OCI-M1 (cell line): Measurements from ENCODE around the gene CYLD.

Experiments used
- DNase-seq: peaks from one replicate; lab custom pipeline; 2025; lab: John Stamatoyannopoulos, UW

The CYLD gene

DNA sequence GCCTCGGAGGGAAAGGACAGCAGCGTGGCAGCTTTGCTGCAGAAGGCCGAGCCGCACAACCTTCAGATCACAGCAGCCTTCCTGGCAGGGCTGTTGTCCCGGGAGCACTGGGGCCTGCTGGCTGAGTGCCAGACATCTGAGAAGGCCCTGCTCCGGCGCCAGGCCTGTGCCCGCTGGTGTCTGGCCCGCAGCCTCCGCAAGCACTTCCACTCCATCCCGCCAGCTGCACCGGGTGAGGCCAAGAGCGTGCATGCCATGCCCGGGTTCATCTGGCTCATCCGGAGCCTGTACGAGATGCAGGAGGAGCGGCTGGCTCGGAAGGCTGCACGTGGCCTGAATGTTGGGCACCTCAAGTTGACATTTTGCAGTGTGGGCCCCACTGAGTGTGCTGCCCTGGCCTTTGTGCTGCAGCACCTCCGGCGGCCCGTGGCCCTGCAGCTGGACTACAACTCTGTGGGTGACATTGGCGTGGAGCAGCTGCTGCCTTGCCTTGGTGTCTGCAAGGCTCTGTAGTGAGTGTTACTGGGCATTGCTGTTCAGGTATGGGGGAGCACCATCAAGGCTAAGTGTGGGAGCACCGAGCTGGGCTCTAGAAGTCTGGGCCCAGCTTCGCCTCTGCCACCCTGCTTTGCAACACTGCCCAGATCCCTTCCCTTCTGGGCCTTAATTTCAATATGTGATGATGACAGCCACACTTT, 29.9 kb upstream of the CYLD start:
- DNase-seq, result no peak

DNA sequence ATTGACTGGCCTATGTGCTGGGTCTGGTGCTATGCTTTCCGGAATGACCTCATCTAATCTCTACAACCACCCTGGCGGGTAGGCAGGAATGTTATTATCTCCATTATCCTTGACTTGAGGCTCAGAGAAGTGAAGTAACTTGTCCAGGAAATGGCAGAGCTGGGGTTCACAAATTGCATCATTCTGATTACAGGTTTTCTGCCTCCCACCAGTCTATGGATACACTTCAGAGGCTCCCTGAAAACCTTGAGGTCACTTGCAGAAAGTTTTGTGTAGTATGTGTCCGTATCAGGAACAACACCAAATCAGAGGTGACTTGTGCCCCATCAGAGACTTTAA, 29.4 kb upstream of the CYLD start:
- DNase-seq, result no peak

DNA sequence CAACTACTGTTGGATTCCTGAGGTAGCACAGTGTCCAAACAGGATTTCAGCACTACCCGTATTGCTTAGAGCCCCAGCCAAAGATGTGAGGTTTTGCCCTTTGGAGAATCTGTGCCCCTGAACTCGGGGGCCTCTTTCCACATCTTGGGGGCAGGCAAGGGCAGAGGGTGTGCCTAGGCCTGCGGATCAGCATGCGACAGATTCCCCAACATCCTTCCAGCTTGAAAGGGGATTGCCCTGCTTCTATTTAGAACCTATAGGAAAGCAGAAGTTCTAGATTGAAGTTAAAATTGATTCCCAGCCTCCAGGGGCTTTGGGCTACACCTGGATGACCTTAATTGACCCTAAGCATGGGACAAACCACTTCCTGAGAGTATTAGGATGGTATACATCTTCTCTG, 28.9 kb upstream of the CYLD start:
- no peak for DNase-seq

DNA sequence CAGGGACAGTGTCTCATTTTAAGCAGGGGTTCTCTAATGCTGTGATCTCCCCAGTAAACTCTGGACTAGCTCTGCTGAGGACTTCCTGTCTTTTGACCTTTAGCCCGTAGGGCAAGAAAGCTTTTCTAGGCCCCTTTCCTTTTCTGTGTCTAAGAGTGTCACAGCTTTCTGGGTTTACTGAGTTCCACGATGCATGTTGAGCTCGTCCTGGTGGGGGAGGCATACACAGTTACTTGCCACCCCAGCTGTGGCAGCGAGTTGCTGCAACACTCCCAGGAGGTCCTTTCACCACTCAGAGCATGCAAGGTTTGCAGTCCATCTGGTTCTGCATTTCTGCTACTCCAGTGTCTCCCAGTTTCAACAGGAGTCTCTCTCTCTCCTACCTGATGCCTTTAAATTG, 24.8 kb upstream of the CYLD start:
- DNase-seq, result no peak

DNA sequence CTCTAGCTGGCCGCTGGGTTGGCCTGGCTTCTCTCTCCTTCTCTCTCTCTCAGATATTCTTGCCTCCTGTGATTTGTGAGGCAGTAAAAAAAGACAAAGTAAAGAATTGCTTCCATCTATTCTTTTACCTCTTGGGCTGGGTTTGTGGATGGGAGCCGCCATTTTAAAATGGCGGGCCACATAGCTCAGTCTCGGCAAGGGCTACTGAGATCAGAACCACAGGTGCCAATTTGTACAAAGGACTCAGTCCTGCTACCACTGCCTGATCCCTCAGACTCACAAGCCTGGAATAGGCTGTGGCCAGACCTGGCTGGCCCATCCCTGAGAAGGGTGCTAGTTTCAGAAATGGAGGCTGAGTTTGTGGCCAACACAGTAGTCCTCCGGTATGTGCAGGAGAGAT, 24.4 kb upstream of the CYLD start:
- no peak for DNase-seq

DNA sequence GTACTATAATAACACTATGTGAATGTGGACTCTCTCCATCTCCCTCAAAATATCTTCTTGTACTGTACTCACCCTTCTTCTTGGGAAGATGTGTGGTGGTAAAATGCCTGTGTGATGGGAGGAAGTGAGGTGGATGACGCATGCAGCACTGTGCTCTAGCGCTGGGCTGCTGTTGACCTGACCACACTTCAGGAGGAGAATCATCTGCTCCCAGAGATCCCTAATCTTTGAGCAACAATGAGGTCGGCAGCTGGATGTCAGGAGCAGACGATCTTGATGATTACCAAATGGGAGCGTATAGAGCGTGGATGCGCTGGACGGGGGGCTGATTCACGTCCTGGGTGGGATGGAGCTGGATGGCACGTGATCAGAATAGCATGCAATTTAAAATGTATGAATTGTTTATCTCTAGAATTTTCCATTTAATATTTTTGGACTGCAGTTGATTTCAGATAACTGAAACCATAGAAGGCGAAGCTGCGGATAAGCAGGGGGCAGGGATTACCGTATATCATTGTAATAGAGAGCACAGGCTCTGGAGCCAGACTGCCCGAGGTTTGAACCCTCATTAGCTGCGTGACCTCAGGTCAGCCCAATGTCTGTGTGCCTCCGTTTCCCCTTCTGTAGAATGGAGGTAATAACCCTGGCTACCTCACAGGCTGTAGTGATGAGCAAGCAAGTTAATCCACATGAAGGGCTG, 23.7 kb upstream of the CYLD start:
- DNase-seq, result no peak

DNA sequence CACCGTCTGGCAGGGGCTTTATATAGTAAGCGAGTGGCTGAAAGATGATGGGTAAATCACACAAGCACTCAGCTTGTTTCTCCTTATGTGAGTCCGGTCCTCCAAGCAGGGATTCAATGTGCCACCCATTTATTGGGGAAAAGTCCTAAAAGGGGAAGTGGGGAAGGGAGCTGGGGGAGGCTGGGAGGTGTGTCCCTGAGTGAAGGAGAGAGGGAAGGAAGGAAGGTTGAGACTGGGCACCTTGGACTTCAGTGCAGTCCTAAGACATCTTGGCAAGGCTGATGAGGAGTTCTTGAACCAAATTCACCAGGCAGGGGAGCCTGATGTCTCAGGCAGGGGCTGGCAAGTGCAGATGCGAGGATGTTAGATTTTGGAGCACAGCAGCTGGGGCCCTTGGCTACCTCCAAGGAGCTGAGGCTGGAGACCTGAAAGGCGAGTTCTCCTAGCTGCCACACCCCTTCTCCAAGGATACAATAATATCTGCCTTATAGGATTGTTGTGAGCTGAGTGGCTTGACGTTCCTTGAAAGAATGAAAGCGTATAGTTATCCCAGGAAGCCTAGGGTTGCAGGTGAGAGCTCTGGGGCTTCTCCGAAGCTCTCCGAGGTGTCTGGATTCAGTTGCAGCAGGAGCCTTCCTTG, 23.0 kb upstream of the CYLD start:
- no peak for DNase-seq

DNA sequence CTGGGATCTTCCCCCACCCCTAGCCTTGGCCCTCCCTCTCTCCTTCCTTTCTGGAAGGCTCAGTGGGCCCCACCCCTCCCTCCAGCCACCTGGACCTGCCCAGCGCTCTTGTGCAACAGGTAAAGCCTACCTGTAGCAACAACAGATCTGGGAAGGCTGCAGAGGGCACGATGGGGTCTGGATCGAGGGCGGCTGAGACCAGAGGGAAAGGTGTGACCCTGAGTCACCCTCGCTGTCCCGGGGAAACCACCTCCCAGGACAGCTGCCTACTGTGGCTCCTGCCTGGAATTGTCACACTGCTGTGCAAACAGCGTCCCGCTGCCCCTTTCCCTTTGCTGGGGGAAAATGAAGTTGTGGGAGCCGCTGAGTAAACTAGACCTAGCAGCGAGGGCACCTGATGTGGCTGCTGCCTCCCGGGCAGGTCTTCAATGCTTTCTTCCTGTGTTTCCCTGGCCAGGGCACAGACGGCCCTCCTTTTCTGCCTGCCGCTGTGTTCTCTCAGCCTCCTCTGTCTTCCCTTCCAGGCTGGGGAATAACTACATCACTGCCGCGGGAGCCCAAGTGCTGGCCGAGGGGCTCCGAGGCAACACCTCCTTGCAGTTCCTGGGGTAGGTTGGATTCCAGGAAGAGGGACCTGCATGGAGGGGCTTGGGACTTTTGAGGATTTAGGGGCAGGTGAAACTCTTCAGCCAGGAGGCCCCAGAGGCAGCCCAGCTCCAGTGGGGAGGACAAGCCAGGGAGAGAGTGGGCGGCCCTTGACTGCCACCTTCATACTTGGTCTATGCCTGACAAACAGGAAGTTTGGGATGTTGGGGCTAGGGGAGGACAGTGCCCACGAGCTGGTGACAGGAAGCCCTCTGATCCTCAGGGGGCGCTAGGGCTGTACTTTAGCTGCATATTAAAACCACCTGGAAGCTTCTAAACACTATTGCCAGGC, 22.2 kb upstream of the CYLD start:
- DNase-seq, result no peak

DNA sequence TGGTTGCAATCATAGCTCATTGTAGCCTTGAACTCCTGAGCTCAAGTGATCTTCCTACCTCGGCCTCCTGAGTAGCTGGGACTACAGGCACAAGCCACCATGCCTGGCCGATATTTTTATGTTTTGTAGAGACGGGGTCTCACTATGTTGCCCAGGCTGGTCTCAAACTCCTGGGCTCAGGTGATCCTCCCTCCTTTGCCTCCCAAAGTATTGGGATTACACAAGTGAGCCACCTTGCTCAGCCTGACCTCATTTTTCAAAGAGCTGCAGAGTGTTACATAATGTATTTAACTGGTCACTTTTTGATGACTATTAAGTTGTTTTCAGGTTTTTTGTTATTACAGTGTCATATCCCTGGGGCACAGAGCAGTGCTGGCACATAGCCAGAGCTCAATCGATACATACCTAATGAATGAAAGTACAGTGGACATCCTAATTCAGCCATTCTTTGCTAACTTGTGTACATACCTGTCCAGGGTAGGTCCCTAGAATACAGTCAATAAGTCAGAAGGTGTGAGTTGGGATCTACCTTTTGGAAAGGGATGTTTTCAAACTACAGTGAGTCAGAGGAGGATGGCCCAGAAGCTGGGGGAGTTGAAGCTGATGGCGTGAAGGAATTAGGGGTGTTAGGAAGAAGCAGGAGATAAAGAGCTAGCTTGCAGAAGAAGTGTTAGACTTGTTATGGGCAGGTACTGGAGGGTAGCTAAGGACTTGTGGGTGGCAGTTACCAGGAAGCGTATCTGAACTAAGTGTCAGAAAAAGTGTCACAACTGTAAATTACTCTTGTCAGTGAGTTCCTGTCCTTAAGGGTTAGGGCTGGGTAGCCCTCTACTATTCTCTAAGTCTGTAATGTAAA, 20.1 kb upstream of the CYLD start:
- no peak for DNase-seq

DNA sequence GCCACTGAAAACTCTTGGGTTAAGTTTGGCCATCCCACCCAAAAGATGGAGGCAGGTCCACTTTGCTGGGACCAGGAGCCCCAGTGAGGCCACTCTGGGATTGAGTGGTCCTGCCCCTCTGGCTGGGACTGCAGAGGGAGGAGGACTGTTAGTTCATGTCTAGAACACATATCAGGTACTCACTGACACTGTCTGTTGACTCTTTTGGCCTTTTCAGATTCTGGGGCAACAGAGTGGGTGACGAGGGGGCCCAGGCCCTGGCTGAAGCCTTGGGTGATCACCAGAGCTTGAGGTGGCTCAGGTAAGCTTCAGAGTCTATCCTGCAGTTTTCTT, 19.5 kb upstream of the CYLD start:
- DNase-seq, result no peak

DNA sequence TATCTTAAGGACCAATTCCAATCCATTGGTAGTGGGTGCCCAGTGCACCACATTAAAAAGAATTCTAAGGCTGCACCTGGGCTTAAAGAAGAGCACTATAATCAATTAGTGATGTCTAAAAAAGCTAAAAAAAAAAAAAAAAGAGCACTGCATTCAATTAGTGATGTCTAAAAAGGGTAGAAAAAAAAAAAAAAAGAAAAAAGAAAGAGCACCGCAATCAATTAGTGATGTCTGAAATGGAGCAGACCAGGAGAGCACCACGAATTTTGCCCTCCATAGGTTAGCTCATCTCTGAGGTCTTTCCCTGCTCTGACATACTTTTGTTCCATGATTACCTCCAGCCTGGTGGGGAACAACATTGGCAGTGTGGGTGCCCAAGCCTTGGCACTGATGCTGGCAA, 18.9 kb upstream of the CYLD start:
- DNase-seq, result no peak

DNA sequence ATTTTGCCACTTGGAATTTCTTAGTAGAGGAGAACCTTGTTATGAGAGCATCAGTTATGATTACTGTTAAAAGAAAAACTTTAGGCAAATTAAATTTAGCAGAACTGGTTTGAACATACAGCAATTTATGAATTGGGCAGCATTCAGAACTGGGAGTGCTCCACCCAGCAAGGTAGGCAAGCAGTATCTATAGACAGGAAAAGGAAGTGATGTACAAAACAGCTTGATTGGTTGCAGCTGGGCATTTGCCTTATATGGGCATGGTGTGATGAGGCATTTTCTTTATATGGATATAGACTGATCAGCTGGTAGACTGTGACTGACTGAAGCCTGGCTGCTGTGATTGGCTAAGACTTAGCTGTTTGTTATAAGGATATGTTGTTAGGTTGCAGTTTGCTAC, 17.6 kb upstream of the CYLD start:
- peak; percentile 9 for DNase-seq

DNA sequence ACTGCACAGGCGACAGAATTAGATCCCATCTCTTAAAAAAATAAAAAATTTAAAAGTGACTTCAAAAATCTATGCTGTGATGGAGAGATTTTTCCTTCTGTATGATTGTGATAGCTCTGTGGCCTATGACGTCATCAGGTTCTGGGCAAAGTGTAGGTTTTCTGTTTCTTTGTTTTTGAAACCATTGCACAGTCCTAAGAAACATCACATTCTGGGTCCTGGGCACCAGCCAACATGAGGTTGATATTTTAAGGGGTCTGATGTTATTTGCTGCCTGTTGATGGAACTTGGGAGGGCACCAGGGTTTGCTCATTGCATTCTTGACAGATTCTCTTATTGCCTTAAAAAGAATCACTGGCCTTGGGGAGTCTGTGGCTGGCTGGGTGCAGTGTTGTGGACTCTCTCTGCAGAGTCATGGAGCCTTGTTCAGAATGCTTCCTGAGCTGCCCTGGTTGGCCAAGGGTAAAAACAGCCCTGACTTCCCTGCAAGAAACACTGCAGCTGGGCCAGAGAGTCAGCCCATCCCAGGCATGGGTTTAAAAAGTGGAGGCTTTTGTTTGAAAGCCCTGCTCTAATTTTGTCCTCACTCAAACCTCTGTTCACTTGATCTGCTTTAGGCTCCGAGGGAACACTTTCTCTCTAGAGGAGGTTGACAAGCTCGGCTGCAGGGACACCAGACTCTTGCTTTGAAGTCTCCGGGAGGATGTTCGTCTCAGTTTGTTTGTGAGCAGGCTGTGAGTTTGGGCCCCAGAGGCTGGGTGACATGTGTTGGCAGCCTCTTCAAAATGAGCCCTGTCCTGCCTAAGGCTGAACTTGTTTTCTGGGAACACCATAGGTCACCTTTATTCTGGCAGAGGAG, 10.5 kb upstream of the CYLD start:
- DNase-seq, result peak; percentile 22

DNA sequence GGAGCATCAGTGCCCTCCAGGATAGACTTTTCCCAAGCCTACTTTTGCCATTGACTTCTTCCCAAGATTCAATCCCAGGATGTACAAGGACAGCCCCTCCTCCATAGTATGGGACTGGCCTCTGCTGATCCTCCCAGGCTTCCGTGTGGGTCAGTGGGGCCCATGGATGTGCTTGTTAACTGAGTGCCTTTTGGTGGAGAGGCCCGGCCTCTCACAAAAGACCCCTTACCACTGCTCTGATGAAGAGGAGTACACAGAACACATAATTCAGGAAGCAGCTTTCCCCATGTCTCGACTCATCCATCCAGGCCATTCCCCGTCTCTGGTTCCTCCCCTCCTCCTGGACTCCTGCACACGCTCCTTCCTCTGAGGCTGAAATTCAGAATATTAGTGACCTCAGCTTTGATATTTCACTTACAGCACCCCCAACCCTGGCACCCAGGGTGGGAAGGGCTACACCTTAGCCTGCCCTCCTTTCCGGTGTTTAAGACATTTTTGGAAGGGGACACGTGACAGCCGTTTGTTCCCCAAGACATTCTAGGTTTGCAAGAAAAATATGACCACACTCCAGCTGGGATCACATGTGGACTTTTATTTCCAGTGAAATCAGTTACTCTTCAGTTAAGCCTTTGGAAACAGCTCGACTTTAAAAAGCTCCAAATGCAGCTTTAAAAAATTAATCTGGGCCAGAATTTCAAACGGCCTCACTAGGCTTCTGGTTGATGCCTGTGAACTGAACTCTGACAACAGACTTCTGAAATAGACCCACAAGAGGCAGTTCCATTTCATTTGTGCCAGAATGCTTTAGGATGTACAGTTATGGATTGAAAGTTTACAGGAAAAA, 9.7 kb upstream of the CYLD start:
- no peak for DNase-seq

DNA sequence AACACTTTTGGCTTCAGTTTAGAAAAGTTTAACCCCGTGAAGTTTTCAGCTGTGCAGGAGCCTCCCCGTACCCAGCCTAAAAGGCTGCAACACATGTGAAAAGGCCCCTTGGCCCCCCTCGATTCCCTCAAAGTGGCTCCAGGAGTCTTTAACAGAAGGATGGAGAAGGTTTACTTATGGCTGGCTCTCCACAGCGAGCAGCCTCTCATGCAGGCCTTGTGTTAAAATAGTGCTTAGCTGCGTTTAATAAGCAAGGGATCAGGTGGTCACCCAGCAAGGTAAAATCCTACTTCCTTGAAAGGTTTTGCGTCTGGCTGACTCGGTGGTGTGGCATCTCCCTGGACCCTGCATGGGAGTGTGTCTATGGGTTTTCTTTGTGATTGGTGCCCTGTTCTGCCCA, 8.4 kb upstream of the CYLD start:
- DNase-seq, result no peak

DNA sequence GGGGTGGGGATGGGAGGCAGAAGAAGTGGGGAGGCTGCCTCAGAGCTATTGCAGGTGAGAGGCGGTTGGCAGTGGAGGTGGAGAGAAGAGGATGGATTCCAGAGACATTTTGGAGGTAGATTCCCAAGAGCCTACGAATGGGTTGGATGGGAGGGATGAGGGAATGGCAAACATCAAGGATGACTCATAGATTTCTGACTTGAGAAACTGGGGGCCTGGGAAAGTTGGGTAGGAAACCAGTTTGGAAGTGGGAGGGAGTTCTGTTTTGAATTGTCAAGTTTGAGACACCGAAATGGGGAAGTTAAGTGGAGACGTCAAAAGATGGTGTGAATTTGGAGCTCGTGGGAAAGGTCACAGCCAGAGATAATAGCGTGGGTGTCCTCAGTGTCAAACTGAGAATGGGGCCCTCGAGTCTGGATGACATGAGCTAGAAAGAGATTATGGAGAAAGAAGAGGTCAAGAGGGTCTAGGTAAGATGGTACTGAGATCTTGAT, 6.2 kb upstream of the CYLD start:
- DNase-seq, result peak; percentile 9

DNA sequence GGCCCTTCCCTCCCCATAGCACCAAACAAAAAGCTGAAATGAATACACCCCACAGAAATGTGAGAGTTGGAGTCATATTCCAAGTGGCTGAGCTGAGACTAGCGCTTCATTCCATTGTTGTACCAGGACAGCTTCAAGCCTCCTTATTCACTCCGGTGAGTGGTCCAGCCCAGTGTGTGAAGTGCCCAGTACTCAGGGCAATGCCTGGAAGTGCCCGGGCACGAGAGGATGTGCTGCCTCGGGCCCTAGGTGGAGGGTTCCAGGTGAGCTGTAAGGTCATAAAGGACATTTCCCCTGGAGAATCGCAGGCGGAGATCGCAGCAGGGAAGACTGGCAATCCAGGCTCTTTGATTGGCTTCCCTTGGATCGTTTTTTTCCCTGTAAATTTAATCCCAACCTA, 5.4 kb upstream of the CYLD start:
- no peak for DNase-seq

DNA sequence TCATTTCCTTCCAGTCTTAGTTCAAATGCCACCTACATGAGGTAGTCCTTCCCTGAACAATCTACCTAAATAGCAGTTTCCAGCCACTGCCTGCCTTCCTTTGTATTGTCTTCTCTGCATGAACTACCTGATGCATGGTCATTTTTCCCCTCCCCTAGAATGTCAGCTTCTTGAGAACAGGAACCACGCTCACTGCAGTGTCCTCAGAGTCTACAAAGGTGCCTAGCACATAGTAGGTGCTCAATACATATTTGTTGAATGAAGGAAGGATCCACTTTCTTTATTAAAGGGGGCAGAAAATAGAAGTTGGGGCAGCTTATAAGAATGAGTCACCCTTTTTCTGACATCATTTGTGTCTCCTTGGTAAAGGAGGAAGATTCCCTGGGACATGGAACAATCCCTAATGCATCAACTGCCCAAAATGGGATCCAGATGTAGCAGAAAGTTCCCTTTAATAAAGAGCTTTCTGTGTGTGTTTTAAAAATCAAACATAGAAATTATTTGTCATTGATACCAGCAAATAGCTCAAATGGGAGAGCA, 4.4 kb upstream of the CYLD start:
- no peak for DNase-seq

DNA sequence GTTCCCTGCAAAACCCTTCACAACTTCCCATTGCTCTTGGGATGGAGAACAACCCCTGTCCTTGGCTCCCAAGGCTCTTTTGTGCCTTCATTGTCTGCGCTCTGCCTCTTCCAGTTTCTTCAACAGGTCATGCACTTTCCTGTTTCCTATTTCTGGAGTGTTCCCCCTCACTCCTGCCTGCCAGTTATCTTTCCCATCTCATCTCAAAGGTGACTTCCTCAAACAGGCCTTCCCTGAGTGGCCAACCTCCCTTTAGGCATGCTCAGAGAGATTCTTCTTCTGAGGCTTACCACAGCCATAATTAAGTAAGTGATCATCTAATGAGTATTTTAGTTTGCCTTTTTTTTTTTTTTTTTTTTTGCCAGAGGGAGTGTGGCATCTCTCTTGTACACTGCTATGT, 2.9 kb upstream of the CYLD start:
- no peak for DNase-seq
